Esophagus muscularis mucosa (tissue), 3 donors: ENCODE measurements around the gene SRGAP3.

Experiments used
- POLR2A ChIP-seq: fragments of 450-650 bp; IDR thresholded peaks from one replicate; pipeline ENCODE4 v1.6.1; 2017; ENCODE audit warnings: antibody characterized with exemption, moderate library complexity, mild to moderate bottlenecking, low read depth
- TF ChIP-seq, protein P1 (sequence below), 3 experiments: fragments of 200-600 bp in 2 of 3; fragments of 450-650 bp in 1 of 3; sonication (generic) in 2 of 3; IDR thresholded peaks; one replicate each; pipeline ENCODE4 v1.5.1; 2017 to 2019; ENCODE audit warnings: antibody characterized with exemption in 3 of 3, mild to moderate bottlenecking in 2 of 3, moderate library complexity in 1 of 3

DNA sequence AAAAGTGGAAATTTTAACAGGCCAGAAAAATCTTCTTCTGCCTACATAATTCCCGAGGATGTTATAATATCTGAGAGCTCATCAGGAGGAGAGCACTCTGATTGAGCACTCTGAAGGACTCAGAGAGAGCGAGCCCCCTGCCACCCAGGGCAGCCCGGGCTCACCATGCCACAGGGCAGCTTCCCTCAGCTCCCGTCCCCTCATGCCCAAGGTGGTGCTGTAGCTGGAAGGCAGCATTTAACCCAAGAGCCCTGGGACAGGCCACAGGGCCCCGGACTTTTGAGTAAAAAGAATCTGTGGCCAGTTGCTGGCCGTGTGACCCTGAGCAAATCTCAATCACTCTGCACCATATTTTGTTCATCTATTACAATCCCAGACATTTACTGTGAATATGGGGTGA, 262.7 kb downstream of the SRGAP3 start:
- TF ChIP-seq, protein P1, sequence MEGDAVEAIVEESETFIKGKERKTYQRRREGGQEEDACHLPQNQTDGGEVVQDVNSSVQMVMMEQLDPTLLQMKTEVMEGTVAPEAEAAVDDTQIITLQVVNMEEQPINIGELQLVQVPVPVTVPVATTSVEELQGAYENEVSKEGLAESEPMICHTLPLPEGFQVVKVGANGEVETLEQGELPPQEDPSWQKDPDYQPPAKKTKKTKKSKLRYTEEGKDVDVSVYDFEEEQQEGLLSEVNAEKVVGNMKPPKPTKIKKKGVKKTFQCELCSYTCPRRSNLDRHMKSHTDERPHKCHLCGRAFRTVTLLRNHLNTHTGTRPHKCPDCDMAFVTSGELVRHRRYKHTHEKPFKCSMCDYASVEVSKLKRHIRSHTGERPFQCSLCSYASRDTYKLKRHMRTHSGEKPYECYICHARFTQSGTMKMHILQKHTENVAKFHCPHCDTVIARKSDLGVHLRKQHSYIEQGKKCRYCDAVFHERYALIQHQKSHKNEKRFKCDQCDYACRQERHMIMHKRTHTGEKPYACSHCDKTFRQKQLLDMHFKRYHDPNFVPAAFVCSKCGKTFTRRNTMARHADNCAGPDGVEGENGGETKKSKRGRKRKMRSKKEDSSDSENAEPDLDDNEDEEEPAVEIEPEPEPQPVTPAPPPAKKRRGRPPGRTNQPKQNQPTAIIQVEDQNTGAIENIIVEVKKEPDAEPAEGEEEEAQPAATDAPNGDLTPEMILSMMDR (IDR thresholded peaks at IDR 0.05) = no peak
- TF ChIP-seq POLR2A = no peak
